Loucy (cell line): Measurements from ENCODE around the gene SCPEP1.

Source experiments
- H2AFZ ChIP-seq: fragments of 200-600 bp; sonication (generic); 2 replicates; pipeline ENCODE4 v1.6.0; 2016; ENCODE audit warnings: antibody characterized with exemption, mild to moderate bottlenecking, low read length, moderate library complexity
- H3F3A ChIP-seq: fragments of 200-600 bp; 2 replicates; pipeline ENCODE4 v1.6.0; 2016; ENCODE audit warnings: antibody characterized with exemption, low read depth, mild to moderate bottlenecking
- H3K27me3 ChIP-seq: fragments of 200-600 bp; sonication (generic); 2 replicates; pipeline ENCODE4 v1.6.1; 2014; ENCODE audit warnings: low read length, mild to moderate bottlenecking; ENCODE audit not compliant: insufficient read depth, poor library complexity, severe bottlenecking
- H3K36me3 ChIP-seq: fragments of 200-600 bp; sonication (generic); 2 replicates; pipeline ENCODE4 v1.6.1; 2016; ENCODE audit warnings: low read length; ENCODE audit not compliant: insufficient read depth
- H3K4me1 ChIP-seq: fragments of 200-600 bp; sonication (generic); 2 replicates; pipeline ENCODE4 v1.5.1; 2014; ENCODE audit warnings: low read length, mild to moderate bottlenecking; ENCODE audit not compliant: insufficient read depth, poor library complexity, severe bottlenecking
- H3K4me2 ChIP-seq: fragments of 200-600 bp; sonication (generic); 2 replicates; pipeline ENCODE4 v1.6.0; 2014; ENCODE audit warnings: antibody characterized with exemption, low read length, low read depth, mild to moderate bottlenecking; ENCODE audit not compliant: poor library complexity, severe bottlenecking
- H3K4me3 ChIP-seq: fragments of 200-600 bp; sonication (generic); 2 replicates; pipeline ENCODE4 v1.5.1; 2014; ENCODE audit warnings: low read length, mild to moderate bottlenecking, mixed read lengths; ENCODE audit not compliant: poor library complexity, severe bottlenecking
- H3K79me2 ChIP-seq: fragments of 200-600 bp; sonication (generic); 2 replicates; pipeline ENCODE4 v1.6.1; 2014; ENCODE audit warnings: low read length; ENCODE audit not compliant: insufficient read depth
- H3K9ac ChIP-seq: fragments of 200-600 bp; sonication (generic); 2 replicates; pipeline ENCODE4 v1.6.0; 2014; ENCODE audit warnings: mild to moderate bottlenecking, low read depth, low read length, moderate library complexity; ENCODE audit not compliant: poor library complexity, severe bottlenecking
- H3K9me2 ChIP-seq: fragments of 200-600 bp; sonication (generic); replicated peaks from 2 replicates; pipeline ENCODE4 v1.6.1; 2016; ENCODE audit warnings: low read depth, low read length, mixed read lengths
- H3K9me3 ChIP-seq: fragments of 200-600 bp; sonication (generic); 2 replicates; pipeline ENCODE4 v1.6.1; 2014; ENCODE audit warnings: mild to moderate bottlenecking, antibody characterized with exemption, low read length, low read depth; ENCODE audit not compliant: insufficient read depth
- H4K20me1 ChIP-seq: fragments of 200-600 bp; sonication (generic); 2 replicates; pipeline ENCODE4 v1.6.0; 2014; ENCODE audit warnings: antibody characterized with exemption, low read length, mild to moderate bottlenecking; ENCODE audit not compliant: insufficient read depth, poor library complexity, severe bottlenecking
- CTCF ChIP-seq: fragments of 200-600 bp; sonication (generic); conservative IDR thresholded peaks from 2 replicates; pipeline ENCODE4 v1.5.1; 2014; ENCODE audit warnings: mild to moderate bottlenecking, antibody characterized with exemption, low read length
- EZH2phosphoT487 ChIP-seq: fragments of 200-600 bp; IDR thresholded peaks from 2 replicates; pipeline ENCODE4 v1.6.1; 2018; ENCODE audit warnings: antibody characterized with exemption, mild to moderate bottlenecking, moderate library complexity, borderline replicate concordance

SCPEP1 gene

GRCh38 chr17:56945938-56946505 is 31.9 kb upstream of the SCPEP1 start:
- Histone ChIP-seq H4K20me1 (peaks cover 5% of the 10 kb centered on the region), H3K9me3 (no peaks in the 10 kb centered on the region), H3K4me1 (peaks cover 12% of the 10 kb centered on the region), H3K9me2 (no peaks in the 10 kb centered on the region), H3K9ac (no peak overlapping the region), H3K79me2 (peaks cover 16% of the 10 kb centered on the region; the same call in 1 of the 2 replicates), H3K4me2 (no peak overlapping the region), H3K36me3 (peaks cover 71% of the 10 kb centered on the region), H3K4me3 (no peak overlapping the region), H2AFZ (no peak overlapping the region), H3F3A (no peaks in the 10 kb centered on the region), H3K27me3 (no peaks in the 10 kb centered on the region)
- TF ChIP-seq CTCF, result no peak
- TF ChIP-seq EZH2phosphoT487, result no peak

DNA sequence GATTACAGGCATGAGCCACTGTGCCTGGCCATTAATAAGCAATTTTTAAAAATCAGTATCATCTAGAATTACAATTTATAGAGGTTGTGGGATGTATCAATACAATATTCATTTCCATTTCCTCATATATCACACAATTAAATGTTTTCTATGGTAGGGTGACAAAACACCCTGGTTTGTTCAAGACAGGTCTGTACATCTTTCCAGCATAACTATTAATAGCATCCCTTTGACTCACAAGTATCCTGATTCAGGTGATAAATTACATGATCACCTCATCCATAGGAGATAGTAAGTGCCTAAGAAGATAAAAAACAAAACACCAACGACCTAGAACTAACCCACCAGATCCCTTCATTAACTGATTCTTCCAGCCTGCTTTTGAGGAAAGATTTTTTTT is 30.2 kb upstream of the SCPEP1 start:
- Histone ChIP-seq H2AFZ (no peak overlapping the region), H3F3A (no peaks in the 10 kb centered on the region), H3K4me3 (no peak overlapping the region), H3K9me3 (no peaks in the 10 kb centered on the region), H3K4me2 (no peak overlapping the region), H3K4me1 (peaks cover 13% of the 10 kb centered on the region), H3K9me2 (no peaks in the 10 kb centered on the region), H3K36me3 (peaks cover 59% of the 10 kb centered on the region), H3K9ac (no peak overlapping the region), H4K20me1 (peaks cover 15% of the 10 kb centered on the region), H3K27me3 (no peaks in the 10 kb centered on the region), H3K79me2 (peaks cover 30% of the 10 kb centered on the region; the same call in 1 of the 2 replicates)
- no peak for TF ChIP-seq EZH2phosphoT487
- no peak for TF ChIP-seq CTCF

DNA sequence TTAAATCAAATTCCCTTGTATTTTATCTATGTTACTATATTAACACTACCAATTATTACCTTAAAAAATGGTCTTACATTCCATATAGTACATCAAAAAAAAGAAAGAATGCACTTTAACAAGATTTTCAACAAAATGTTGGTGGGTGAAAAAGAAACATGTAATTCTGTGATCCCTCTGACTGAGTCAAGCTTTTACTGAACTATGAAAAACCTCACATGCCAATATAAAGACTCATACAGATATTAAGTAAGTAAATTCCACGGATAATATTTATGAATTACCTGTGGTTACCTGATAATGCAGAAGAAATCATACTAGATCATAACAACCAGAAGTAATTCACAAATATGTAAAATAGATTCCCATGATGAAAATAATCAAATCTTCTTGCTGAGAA is 29.4 kb upstream of the SCPEP1 start:
- H3K4me3 ChIP-seq, result no peak overlapping the region
- no peaks in the 10 kb centered on the region for H3F3A ChIP-seq
- peaks cover 53% of the 10 kb centered on the region for H3K36me3 ChIP-seq
- no peaks in the 10 kb centered on the region for H3K9me2 ChIP-seq
- H3K4me1 ChIP-seq, result peaks cover 13% of the 10 kb centered on the region
- H3K79me2 ChIP-seq, result peaks cover 35% of the 10 kb centered on the region; the same call in 1 of the 2 replicates
- no peaks in the 10 kb centered on the region for H3K9me3 ChIP-seq
- H3K9ac ChIP-seq, result no peak overlapping the region
- H2AFZ ChIP-seq, result no peak overlapping the region
- no peak for TF ChIP-seq CTCF
- TF ChIP-seq EZH2phosphoT487, result no peak
- no peak overlapping the region for H3K4me2 ChIP-seq
- peaks cover 15% of the 10 kb centered on the region for H4K20me1 ChIP-seq
- H3K27me3 ChIP-seq, result no peaks in the 10 kb centered on the region
